ENCODE data around the gene ST8SIA6. TPM values are rescaled to one million over a fixed set of nuclear protein-coding genes. Genes with fewer than 3 reads are reported as not detected.

Gene ST8SIA6
- total RNA-seq (2022; extraction: Qiagen RNA extraction): 0.03 to 0.08 TPM (median 0.04 TPM) in 3 of 5 replicates, not detected in the others

GRCh38 chr10:17454161-17455014, at the start of gene ST8SIA6:
Gene ST8SIA6 (minus strand): TSS chr10:17454595. CDS start chr10:17454255, 340 bp downstream.

Other genes with a start within 250 kb of the ST8SIA6 start
- 1,734 to 1,928 TPM (median 1,867 TPM) in 5 replicates for gene VIM, start 226.4 kb downstream of the ST8SIA6 start, total RNA-seq (2022; extraction: Qiagen RNA extraction)
- gene HACD1, start 162.8 kb upstream of the ST8SIA6 start, total RNA-seq (2022; extraction: Qiagen RNA extraction): 37.5 to 64.4 TPM (median 60.7 TPM) in 5 replicates
- gene STAM, start 189.6 kb upstream of the ST8SIA6 start, total RNA-seq (2022; extraction: Qiagen RNA extraction): 24.4 to 32.2 TPM (median 26.7 TPM) in 5 replicates

Measured in A549 treated with CORT108297 at 1 μM for 4 hours (cell line).